HG02840 (cell line): Measurements from ENCODE around the gene KLK15.
"Not testable (repeated sequence)": the region's sequence is repeated elsewhere in the genome, so short reads cannot be mapped to it uniquely, and the experiment has no call there.

Experiments used
- ATAC-seq: cut with Tn5 transposase; IDR thresholded peaks from one replicate; pipeline ENCODE4 v1.9.1; 2021; ENCODE audit warnings: mild to moderate bottlenecking, moderate library complexity, moderate number of reproducible peaks; ENCODE audit not compliant: unreplicated experiment, low FRiP score

The KLK15 gene

GRCh38 chr19:50797781-50798658 is 35.4 kb downstream of the KLK15 start:
- ATAC-seq: no peak

DNA sequence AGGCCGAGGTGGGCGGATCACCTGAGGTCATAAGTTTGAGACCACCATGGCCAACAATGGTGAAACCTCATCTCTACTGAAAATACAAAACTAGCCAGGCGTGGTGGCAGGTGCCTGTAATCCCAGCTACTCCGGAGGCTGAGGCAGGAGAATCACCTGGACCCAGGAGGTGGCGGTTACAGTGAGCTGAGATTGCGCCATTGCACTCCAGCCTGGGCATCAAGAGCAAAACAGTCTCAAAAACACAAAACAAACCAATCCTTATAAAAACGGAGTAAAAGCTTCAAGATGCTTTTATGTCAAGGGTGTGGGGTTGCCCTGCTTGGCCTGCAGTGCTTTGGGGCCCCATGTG is 36.0 kb downstream of the KLK15 start:
- no peak for ATAC-seq

DNA sequence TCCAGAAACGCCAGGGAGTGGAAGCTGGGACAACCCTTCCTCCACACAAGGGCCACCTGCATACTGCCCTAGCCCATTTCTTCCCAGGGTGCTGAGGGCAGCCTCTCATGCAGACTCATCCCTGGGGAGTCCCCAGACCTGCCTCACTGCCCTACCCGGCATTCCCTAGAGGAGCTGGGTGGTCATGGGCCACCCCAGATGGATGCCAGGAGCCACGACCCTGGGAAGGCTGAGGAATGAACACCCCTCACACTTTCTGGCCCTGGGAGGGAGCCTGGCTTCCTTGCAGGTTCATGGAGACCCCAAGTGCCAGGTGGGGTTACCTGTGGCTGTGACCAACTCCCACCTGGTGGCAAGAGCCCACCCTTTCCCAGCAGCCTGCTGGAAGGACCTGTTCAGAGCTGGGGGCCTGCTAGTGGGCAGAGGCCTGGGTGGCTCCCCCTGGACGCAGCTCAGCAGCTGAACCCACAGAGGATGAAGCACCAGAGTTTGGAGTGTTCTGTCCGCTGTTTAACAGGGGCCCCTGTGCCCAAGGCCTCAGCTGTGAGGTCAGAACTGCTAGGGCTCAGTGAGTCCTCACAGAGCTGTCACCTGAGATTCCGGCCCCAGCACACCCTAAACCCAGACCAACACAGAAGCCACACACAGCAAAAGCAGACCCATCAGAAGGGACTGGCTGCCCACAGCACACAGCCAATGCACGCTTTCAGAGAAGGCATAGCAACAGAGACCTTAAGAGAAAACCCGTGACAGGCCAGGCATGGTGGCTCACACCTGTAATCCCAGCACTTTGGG is 36.5 kb downstream of the KLK15 start:
- no peak for ATAC-seq

- ATAC-seq: no peak
Measured at GRCh38 chr19:50796128-50796633, 37.2 kb downstream of the KLK15 start.

DNA sequence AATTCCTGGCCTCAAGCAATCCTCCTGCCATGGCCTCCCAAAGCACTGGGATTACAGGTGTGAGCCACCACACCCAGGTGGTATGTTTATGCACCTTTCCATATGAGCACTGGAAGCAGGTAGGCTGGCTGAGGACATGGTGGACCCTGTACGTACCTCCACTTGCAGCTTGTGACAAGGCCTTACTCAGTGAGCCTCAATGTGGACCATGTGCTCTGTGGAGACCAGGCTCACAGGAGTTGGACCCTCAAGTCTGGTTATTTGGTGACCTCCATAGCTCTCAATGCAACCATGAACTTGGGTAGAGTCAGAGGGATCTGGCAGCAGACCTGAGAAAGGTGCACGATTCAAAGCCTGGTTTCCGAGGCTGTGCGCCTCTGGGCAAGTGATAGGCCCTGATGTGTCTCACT is 37.7 kb downstream of the KLK15 start:
- ATAC-seq: no peak

DNA sequence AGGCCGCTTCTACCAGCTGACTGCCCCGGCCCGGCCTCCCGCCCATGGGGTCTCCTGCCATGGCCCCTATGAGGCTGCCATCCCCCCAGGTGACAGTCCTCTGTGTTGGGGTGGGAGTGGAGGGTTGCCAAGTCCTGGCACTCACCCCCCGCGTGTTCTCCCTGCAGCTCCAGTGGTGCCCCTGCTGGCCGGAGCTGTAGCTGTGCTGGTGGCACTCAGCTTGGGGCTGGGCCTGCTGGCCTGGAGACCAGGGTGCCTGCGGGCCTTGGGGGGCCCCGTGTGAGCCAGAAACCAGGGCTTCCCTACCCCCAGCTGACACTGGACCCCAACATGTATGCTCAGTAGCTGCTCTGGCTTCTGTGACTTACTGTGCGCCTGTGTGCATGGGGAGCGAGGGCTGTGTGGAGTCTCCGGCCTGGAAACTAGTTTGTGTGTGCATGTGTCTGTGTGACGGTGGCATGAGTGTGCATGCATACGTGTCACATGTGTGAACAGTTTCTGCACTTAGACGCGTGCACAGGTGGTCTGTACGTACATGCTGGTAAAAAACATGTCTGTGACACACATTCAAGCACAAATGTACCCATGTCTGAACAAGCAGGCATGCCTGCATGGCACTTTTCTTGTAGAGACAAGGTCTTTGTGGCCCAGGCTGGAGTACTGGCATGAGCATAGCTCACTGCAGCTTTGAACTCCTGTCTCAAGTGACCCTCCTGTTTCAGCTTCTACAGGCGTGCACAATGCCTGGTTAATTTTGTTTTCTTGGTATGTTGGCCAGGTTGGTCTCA is 38.3 kb downstream of the KLK15 start:
- no peak for ATAC-seq

GRCh38 chr19:50794074-50794875 is 39.1 kb downstream of the KLK15 start:
- no peak for ATAC-seq

DNA sequence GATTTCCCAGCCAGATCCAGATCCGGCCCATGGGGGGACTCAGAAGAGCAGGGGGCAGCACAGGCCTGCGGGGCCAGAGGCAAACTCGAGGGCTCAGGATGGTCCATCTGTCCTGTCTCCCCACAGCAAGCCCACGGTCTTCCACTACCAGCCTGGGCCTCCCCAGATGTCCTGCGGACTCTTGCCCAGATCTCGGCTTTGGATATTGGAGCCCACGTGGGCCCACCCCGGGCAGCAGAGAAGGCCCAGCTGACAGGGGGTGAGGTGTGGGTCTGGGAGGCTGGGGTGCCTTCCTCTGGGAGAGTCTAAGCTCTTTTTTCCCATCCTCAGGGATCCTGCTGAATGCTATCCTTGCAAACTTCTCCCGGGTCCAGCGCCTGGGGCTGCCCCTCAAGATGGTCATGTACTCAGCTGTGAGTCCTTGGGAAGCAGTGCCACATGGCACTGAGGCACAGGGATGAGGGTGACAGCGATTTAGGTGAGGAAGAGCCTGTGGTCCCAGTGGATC is 39.8 kb downstream of the KLK15 start:
- no peak for ATAC-seq

DNA sequence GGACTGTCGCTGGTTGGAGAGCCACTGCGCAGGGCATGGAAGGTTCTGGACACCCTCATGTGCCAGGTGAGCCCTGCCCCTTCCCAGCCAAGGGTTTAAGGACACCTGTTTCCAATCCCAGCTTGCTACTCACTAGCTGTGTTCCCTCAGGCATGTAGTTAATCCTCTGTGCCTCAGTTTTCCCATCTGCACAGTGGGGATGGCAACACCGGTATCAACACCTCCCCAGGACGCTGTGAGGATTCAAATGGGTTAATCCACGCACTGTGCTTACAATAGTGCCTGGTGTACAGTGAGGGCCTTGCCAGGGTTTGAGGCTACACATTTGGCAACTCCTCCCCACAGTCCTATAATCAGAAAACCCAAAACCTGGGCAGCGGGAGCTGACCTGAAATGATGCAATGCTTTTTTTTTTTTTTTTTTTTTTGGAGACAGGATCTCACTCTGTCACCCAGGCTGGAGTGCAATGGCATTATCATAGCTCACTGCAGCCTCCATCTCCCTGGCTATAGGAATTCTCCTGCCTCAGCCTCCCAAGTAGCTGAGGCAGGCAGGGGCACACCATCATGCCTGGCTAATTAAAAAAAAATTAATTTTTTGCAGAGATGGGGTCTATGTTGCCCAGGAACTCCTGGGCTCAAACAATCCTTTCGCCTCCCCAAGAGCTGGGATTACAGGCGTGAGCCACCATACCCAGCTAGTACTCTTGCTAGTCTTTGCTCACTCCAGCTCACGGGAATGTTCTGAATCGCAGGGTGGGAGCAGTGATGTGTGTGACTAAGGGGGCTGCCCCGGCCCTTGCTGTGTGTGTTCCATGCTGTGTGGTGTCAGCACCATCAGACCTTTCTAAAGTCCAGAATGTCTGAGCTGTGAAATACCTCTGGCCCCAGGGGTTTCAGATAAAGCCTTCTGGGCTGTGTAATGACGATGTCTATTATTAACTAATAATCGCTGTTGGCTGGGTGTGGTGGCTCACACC is 40.8 kb downstream of the KLK15 start:
- no peak for ATAC-seq

DNA sequence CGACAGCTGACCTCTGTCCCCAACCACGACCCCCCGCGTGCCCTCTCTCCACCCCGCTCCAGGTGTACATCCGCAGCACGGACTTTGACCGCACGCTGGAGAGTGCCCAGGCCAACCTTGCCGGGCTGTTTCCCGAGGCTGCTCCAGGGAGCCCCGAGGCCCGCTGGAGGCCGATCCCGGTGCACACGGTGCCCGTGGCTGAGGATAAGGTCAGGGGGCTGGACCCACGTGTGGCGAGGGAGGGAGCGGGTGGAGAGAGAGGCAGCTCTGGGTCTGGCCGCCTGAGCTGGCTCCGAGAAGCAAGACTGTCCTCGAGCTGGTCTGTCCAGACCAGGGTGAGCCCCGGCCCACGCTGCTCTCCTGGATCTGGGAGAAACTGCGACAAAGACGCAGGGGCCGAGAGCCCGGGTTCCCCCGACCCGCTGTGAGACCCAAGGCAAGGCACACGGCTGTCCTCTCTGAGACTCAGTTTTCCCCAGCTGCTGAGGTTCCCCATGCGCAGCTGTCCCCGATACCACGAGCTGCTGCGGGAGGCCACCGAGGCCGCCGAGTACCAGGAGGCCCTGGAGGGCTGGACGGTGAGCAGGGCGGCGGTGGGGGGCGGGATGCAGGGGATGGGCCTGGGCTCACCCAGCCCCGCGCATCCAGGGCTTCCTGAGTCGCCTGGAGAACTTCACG is 41.6 kb downstream of the KLK15 start:
- ATAC-seq: no peak

- ATAC-seq: no peak
Measured at GRCh38 chr19:50790922-50791467, 42.4 kb downstream of the KLK15 start.

DNA sequence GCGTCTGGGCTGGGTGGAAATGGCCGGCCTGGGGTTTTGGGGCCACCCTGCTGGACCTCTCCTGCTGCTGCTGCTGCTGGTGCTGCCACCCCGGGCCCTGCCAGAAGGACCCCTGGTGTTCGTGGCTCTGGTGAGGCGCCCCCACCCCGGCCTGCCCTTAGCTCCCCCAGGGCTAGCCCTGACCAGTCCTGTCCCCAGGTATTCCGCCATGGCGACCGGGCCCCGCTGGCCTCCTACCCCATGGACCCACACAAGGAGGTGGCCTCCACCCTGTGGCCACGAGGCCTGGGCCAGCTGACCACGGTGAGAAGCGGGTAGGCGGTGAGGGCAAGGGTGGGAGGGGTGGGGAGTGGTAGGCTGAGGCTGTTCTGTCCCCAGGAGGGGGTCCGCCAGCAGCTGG is 43.0 kb downstream of the KLK15 start, which contains the start of gene ACP4:
TSS of gene ACP4 (plus strand) at position 20 of the 400 bp plus-strand sequence. CDS start at position 20, 0 bp downstream.
- no peak for ATAC-seq

DNA sequence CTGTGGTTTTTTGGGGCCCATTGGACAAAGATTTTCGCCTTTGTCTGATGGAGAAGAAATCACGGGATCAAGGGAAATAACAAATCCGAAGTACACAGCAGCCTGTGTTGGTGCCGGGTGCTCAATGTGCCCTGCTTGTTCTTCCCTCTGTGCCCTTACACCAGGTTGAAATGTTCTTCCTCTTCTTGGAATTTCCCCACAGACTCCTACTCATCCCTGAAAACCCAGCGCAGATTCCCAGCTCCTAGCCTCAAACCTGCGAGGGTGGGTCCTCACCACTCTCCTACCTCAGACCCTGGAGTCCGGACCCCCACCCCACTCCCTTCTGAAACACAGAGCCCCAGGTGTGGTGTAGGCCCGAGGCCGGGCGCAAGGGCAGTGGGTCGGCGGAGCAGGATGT is 48.0 kb downstream of the KLK15 start:
- no peak for ATAC-seq

DNA sequence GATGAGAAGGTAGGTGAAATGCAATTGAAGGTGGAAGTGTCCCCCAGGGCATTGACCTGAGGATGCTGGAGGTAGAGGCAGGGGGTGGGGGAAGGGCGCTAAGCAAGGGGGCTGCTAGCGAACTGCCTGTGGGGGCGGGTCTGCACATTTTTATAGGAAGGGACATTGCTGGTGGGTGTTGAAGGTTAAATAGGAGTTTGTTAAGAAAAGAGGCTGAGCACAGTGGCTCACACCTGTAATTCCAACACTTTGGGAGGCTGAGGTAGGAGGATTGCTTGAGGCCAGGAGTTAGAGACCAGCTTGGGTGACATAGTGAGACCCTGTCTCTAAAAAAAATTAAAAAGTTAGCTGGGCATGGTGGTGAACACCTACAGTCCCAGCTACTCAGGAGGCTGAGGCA is 48.7 kb downstream of the KLK15 start:
- ATAC-seq: no peak

- ATAC-seq: not testable (repeated sequence)
Measured at GRCh38 chr19:50783848-50784152, 49.6 kb downstream of the KLK15 start.

GRCh38 chr19:50780753-50781435 is 52.5 kb downstream of the KLK15 start:
- ATAC-seq: no peak
